ENCODE results near the gene SELENOI.

The SELENOI gene

GRCh38 chr2:26401739-26402541 is 56.0 kb downstream of the SELENOI start, which contains the start of gene DRC1:
Gene DRC1, plus strand, starts transcription at chr2:26401920. Its CDS starts 70 bp downstream, at chr2:26401990.
- no peak for DNase-seq (ENCODE audit: extremely low read depth in 1 of 2, low read depth in 1 of 2)

DNA sequence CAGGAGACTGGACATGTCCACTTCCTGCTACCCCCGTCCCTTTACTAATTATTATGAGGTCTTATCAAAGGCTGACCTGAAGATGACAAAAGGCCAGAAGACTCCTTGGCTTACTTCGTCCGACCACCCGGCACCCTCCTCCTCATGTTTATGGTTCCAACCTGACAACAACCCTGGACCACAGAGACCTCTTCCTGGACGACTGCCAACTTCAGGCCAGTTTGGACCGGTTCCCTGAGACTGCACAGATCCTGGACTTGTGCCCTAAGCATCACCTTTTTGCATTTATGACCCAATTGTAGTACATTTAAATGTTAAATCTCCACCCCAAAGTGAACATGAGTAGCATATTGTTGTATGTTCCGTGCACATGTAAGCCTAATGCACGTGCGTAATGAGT is 61.6 kb downstream of the SELENOI start:
- no peak for DNase-seq (ENCODE audit: extremely low read depth in 1 of 2, low read depth in 1 of 2)

DNA sequence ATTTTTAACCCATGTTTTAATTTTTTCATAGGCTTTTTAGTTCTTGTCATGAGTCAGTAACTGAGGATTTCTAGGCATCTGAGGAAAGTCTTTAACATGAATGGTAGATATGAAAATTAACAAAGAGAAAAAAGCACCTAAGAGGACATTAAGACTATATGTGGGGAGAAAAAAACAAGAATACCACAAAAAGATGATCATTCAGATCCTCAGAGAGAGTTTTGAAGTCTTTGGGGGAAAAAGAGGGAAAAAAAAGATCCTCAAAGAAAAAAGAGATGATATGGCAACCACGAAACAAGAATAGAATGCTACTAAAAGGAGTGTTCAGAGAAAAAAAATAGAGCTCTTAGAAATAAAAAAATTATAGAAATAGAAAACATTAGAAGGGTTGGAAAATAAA is 63.8 kb downstream of the SELENOI start:
- DNase-seq (ENCODE audit: extremely low read depth in 1 of 2, low read depth in 1 of 2), result no peak

GRCh38 chr2:26410764-26411243 is 64.9 kb downstream of the SELENOI start:
- no peak for DNase-seq (ENCODE audit: extremely low read depth in 1 of 2, low read depth in 1 of 2)

GRCh38 chr2:26411419-26411818 is 65.5 kb downstream of the SELENOI start:
- DNase-seq (ENCODE audit: extremely low read depth in 1 of 2, low read depth in 1 of 2), result no peak

DNA sequence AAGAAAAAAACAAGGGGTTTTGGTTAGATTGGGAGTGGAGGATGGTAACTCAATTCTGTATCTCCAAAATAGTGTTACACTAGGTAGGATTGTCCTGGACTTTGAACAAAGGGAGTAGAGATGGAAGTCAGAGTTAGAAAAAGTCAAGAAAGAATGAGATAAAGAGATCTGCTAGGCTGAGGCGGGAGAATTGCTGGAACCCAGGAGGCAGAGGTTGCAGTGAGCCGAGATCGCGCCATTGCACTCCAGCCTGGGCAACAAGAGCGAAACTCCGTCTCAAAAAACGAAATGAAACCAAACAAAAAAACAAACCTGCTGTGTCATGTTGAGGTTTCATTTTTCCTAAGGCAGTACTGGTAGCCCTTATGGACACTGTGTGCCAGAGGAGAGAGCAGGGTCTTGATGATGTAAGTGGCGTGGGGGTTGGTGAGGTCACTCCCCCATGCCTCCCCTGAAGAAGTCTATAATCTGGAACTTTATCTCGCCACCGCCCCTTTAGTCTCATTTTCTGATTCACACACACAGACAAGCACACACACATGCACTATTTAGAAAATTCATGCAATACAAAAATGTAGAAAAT is 66.2 kb downstream of the SELENOI start:
- DNase-seq (ENCODE audit: extremely low read depth in 1 of 2, low read depth in 1 of 2), result no peak

GRCh38 chr2:26414311-26414710 is 68.4 kb downstream of the SELENOI start:
- no peak for DNase-seq (ENCODE audit: extremely low read depth in 1 of 2, low read depth in 1 of 2)

DNA sequence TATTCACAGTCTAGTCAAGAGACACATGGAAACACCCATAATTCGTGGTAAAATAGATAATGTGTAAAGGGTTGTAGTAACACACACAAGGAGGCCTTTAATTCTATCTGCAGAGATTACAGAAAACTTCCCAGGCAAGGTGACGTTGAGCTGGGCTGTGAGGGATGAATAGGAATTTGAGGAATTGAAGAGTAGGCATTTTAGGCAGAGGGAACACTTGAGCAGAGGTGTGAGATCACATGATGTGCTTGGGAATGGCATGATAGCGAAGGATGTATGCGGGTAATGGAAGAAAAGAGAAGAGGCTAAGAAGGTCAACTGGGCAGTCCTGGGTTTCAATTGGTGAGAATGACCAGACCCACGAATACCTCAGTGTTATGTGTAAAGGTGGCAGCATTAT is 76.0 kb downstream of the SELENOI start:
- no peak for DNase-seq (ENCODE audit: extremely low read depth in 1 of 2, low read depth in 1 of 2)

GRCh38 chr2:26422947-26423629 is 77.1 kb downstream of the SELENOI start:
- DNase-seq (ENCODE audit: extremely low read depth in 1 of 2, low read depth in 1 of 2), result no peak

DNA sequence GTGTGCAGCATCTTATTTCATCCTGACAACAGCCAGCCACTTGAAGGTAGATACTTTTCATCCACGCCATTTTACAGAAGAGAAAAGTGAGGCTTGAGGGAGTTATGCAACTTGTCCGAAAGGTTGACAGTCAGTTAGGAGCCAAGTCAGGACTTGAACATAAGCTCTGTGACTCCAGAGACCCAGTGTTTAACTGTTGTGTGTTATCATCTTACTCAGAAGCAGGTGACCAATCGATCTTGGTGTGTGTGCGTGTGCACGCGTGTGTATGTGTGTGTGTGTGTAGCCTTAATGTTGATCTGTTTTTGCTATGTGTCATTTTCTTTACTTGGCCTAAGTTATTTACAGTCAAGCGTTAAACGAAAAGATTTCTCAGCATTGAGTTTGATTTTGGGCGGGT is 77.8 kb downstream of the SELENOI start:
- no peak for DNase-seq (ENCODE audit: extremely low read depth in 1 of 2, low read depth in 1 of 2)

GRCh38 chr2:26424221-26424620 is 78.3 kb downstream of the SELENOI start:
- DNase-seq (ENCODE audit: extremely low read depth in 1 of 2, low read depth in 1 of 2), result no peak

DNA sequence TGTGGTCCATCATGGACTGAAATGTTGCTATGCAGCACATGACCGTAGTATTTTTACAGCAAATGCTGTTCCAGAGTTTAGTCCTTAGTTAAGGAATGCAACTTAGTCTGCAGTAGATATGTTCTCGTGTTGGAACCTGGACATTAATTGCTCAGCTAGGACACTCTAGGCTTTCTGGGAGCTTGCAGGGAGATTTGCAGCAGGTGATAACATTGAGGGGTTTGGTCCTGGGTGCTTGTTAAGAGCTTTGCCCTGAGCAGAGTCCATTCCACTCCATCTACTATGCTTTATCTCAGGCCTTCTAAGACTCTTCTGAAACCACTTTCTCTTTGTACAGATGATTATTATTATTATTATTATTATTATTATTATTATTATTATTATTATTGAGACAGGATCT is 82.9 kb downstream of the SELENOI start:
- no peak for DNase-seq (ENCODE audit: extremely low read depth in 1 of 2, low read depth in 1 of 2)

DNA sequence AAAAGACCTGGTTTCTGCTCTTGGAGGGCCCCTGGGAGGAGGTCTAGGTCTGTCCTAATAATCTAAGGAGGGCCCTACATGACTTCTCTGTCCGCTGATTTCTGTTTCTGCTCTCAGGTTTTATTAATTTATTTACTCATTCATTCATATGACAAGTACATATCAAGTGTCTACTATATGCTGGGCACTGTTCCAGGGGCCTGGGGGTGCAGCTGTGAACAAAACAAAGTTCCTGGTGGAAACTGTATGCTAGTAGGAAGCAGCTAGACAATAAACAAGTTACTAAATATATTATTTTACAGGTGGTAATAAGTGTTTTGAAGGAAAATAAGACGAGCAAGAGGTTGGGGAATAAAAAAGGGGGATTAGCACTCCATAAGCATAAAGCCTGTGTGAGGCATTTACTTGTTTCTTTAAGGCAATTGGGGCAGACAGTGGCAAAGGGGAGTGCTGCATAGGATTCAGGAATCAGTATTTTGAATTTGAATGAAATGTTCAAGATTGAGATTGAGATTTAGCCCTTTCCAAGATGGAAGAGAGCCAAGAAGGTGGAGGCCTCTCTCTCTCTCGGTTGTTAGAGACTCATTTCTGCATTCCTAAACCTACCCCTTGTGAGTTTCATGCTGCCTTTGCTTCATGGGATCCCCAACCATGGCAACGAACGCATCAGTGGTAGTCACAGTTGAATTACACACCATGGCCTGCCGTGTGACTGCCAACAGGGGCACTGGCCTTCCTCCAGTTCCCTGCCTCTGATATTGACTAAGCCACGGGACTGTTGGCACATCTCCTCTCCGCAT is 84.0 kb downstream of the SELENOI start:
- DNase-seq (ENCODE audit: extremely low read depth in 1 of 2, low read depth in 1 of 2), result no peak

DNA sequence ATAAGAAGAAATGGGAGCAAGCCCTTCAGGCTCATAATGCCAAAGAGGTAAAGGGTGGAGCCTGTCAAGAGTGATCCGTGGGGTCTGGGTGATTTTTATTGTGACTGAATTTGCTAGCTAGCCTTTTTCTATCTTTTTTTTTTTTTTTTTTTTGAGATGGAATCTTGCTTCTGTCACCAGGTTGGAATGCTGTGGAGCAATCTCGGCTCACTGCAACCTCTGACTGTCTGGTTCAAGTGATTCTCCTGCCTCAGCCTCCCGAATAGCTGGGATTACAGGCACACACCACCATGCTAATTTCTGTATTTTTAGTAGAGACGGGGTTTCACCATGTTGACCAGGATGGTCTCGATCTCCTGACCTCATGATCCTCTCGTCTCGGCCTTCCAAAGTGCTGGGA is 84.9 kb downstream of the SELENOI start:
- DNase-seq (ENCODE audit: extremely low read depth in 1 of 2, low read depth in 1 of 2), result no peak

GRCh38 chr2:26432363-26432762 is 86.4 kb downstream of the SELENOI start:
- no peak for DNase-seq (ENCODE audit: extremely low read depth in 1 of 2, low read depth in 1 of 2)

DNA sequence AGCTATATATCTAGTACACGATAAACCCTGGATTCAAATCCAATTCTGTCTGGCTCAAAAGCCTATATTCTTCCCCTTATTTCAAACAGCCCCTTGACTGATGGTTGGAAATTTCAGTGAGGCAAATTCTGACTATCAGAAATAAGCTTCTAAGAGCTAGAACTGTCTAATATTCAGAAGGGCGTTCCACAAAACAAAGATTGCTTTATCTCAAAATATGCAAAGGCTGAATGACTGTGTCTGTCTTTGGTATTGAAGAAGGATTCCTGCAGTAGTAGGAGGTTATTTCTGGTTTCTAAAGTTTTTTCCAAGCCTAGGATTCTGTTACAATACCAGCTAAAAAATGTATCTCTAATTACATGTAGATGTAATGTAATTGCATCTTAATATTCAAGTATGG is 86.9 kb downstream of the SELENOI start:
- no peak for DNase-seq (ENCODE audit: extremely low read depth in 1 of 2, low read depth in 1 of 2)

DNA sequence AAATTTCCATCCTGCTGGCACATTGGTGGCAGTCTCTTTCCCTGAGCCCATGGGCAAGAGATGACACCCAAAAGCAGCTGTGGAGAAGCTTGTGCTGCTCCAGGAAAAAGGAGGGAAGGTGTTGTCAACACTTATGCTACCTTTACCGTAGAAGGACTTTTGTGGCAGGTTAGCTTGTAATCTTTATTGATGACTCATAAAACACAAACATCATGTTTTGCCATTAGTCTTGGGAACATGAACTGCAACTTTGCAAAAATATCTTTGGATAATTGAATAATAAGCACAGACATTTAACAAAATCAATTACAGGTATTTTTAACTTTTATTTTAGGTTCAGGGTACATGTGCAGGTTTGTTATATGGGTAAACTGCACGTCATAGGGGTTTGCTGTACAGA is 89.2 kb downstream of the SELENOI start:
- no peak for DNase-seq (ENCODE audit: extremely low read depth in 1 of 2, low read depth in 1 of 2)

- no peak for DNase-seq (ENCODE audit: extremely low read depth in 1 of 2, low read depth in 1 of 2)
Measured at GRCh38 chr2:26438526-26438925, 92.6 kb downstream of the SELENOI start.

DNA sequence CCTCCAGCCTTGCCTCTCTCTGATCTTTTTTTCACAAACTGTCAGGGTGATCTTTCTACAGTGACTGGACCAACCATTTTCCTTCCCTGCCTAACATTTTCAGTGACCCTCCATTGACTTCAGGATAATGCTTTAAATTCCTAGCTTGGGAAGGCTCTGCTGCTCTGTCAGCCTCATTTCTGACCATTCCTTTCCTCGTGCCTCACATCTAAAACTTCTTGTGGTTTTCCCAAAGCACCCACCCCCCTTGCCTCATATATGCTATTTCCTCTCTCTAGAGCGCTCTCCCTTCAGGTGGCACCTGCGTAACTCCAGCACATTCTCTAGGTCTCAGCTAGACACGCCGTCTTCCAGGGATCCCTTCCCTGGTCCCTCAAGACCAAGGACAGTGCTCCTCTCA is 93.0 kb downstream of the SELENOI start:
- no peak for DNase-seq (ENCODE audit: extremely low read depth in 1 of 2, low read depth in 1 of 2)

GRCh38 chr2:26442301-26442700 is 96.4 kb downstream of the SELENOI start:
- DNase-seq (ENCODE audit: extremely low read depth in 1 of 2, low read depth in 1 of 2), result no peak

DNA sequence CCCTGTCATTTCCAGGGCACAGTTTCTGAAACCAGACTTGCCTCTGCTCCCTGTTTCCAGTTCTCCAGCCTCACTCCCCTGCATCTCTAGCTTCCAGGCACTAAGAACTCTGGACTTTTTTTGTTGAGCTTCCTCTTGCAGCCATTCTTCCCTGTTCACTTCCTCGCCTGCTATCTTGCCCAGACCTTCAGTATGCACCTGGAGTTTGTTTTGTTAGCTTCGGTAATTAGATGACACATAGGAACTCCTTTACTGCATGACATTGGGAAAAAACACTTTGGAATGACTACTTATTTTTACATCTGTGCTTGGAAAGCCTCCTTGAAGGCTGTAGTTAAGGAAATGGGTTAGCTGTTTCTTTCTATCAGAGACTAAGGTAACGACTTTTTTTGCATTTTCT is 96.8 kb downstream of the SELENOI start:
- DNase-seq (ENCODE audit: extremely low read depth in 1 of 2, low read depth in 1 of 2), result no peak

Measured in activated CD8-positive, alpha-beta memory T cell treated with anti-CD3 and anti-CD28 coated beads for 1 hour (primary cell).